HG02884 (cell line): ENCODE data around the gene ALKAL2.

Experiments used
- ATAC-seq: cut with Tn5 transposase; IDR thresholded peaks from one replicate; pipeline ENCODE4 v1.9.1; 2021; ENCODE audit warnings: mild to moderate bottlenecking, moderate library complexity; ENCODE audit not compliant: unreplicated experiment

ALKAL2 gene

DNA sequence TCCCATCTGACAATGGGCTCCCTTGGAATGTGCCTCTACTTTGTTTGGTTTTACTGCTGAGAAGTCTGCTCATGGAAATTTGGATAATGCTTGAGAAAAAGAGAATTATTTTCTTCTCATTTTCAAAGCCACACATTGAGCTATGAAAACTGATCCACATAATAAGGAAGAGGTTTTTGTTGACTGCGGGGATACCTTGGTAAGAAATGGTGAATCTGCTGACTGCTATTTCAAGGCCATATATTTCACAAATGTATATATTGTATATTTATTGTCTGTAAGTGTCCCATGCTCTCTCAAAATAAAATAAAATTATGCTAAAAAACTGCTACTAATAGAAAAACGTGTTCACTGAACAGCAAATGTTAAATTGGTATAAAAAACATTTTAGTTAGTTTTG is 39.2 kb downstream of the ALKAL2 start:
- ATAC-seq: no peak

DNA sequence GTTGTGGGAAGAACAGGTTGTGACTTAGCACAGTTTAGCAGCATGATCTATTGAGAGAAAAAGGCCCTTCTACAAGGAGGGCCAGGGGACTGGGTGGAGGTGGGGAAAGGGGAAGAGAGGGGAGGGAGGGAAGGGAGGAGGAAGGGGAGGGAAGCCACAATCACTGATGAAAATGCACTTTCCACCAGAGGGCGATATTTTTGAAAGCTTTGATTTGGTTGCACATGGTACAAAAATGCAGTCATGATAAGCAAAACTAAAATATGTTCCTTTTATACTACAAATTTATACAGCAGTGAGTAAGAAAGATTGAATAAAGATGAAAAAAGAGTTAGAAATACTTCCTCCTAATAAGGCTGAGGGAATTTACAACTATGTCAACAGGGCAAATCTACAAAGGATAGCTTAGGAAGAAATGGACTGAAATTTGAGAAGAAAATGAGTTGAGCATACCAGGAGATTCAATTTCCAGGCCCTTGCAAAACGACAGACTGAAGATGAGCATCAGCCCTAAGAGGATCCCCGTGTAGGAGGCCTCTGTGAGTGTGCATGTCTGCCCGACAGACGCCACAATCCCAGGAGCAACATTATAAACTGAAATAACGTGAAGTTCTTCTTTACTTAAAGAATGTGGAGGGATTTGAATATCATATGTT is 41.3 kb downstream of the ALKAL2 start:
- ATAC-seq: no peak

DNA sequence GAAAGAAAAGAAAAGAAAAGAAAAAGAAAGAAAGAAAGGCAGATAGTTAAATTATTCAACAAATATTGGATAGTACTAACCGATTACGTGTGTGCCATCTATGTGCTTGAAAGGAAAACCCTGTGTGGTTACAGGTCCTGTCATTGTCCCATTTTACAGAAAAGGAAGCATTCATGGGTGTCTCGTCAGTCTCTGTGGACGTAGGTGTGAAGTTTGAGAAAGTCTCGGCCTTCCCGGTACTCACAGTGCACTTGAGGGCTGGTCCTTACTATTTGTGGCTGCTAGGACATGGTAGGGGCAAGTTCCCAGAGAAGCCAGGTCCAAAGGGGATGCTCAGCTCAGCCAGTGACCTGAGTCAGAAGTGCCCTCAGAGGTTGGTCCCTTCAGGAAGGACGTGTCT is 43.3 kb downstream of the ALKAL2 start:
- no peak for ATAC-seq

DNA sequence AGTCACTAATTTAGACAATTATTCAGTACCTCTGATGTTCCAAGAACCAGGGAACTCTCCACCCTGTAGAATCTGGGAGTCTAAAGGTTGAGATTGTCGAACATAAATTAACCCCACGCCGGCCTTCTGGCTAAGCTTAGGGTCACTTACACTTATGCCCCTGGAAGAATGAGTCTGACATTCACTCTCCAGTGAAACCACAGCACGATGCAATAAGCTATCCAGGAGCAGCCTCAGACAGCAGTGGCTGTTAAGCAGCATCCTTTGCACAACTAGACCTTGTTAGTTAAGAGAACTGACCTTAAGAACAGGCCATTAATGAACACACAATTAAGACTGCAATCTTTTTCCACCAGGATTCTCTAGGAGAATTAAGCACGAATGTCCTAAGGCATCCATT is 49.0 kb downstream of the ALKAL2 start:
- ATAC-seq: no peak

DNA sequence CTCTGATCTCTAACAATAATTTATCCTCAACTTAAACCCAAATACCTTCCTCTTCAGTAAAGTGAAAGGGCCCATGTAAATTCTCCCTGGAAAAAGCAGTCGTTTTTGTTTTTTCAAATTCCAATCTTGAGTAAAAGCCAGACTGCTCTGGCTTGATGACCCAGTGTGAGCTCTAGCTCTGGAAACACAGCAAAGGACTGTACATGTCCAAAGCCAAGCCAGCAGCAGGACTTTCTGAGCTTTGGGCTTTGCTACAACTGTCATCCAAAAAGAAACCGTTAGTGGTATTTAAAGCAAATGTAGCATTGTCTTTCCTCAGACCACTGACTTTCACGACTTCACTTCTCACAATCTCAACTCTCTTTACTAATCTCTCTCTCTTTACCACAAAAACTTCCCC is 49.5 kb downstream of the ALKAL2 start:
- no peak for ATAC-seq

DNA sequence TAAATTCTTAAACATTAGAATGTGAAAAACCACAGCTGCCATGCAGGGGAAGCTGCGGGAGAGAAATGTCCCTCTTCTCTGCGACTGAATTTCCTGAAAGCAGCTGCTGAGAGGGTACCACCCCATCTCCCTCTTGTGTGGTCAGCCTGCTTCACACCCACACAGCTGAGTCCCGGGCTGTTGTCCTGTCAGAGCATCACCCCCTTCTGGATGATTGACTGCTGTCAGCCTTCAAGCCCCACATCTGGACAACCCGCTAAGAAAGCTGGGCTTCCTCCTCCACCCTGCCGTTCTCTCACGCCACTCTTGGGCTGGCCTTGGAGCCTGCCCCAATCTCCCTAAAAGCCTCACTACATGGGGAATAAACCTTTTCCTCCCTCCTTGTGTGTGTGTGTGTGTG is 50.0 kb downstream of the ALKAL2 start:
- no peak for ATAC-seq

DNA sequence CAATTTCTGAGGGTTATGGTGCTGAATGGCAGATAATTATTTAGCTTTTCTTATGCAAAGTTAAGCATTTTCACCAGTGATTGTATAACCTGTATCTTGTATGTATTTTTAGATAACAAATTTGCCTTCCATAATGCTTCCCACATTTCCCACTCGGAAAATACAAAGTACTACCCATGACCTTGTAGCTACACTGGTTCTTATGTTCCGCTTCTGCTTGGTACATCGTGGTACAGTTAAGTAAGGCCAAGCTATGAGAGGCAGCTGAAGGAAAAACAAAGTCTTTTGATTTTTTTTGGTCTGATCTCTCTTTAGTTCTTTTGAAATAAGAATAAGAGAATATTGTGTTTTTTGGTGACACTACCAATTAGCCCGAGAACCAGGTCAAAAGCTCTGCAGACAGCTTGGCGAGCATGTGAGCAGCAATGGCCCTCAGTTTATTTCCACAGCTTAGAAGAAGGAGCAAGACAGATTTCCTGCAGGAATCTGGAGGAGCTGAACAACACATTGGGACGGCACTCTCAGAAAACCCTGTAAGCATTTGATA is 50.8 kb downstream of the ALKAL2 start:
- ATAC-seq: no peak

DNA sequence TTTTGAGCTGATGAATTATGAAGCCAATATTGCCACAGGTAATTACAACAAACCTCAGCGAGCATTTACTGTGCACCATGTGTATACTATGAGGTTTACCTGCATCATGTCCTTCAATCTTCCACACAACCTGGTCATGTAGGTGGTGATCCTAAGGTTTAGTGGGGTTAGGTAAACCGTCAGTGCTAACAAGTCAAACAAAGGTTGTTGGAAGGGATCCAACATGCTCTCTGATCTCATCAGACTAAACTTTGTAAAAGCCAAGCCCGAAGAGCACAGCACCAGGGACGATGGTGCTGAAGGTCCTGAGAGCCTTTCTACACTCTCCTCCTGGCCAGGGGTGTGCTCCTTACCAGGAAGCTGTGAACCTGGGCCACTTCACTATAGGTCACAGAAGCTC is 53.5 kb downstream of the ALKAL2 start:
- ATAC-seq: no peak

DNA sequence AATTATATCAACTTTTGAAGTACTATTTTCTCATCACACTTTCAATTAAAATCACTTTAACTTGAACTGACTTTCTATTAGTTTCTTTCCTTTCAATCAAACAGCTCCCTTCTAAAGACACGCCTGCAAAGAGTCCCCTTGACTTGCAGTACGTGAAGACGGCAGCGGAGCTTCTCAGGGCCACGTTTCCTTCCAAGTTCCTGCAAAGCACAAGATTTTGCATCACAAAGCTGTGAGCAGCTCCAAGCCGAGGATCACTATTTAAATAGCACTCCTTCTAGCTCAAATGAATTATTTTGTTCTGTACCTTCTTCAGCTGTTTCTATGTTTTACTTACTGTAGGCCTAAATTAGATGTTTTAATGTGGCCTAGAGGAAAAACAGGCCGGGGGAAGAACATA is 54.9 kb downstream of the ALKAL2 start:
- no peak for ATAC-seq

DNA sequence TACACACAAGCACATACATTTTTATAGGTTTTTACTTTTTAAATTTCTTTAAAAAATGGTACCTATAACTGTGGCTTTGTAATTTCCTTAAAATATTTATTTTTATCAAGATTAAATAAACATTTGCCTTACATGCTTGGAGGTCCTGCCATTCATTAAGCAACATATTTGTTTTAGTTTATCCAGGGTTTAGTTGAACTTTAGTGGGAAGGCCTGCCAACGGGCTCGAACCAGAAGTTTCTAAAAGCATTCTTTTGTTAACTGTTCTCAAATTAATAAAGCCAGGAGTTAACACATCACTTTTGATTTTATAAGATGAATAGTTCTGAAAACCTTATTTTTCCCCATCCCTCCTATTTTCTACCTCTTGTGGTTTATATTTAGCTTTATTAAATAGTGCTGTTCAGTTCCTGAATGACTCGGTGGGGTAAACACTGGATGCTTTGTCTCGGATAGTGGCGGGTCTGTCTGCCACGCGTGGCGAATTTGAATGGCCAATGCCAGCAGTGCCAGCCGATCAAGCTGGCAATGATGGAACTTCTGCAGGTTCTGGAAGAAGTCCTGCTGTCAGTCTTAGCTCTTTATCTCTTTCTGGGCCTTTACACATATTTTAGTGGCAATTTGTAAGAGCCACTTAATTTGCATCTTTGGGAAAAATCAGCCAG is 56.2 kb downstream of the ALKAL2 start:
- no peak for ATAC-seq
